ENCODE results near the gene TSPAN31. TPM values are rescaled to one million over a fixed set of nuclear protein-coding genes. Genes with fewer than 3 reads are reported as not detected.
A peak's percentile ranks its signal among the peaks of the same experiment; 100 is the strongest.

The TSPAN31 gene
- total RNA-seq, 2 experiments from 2014 or later = 11.7 to 15.0 TPM

- Mint-ChIP-seq H3K4me1 (ENCODE audit: low read depth) (peaks cover 35% of the 10 kb centered on the region), H3K4me3 (no peak overlapping the region), H3K27me3 (no peaks in the 10 kb centered on the region), H3K27ac (no peak overlapping the region), H3K36me3 (peaks cover 10% of the 10 kb centered on the region), H3K9me3 (no peaks in the 10 kb centered on the region)
- intact Hi-C loops (cut with micrococcal nuclease) = no loop called here
- no peak for DNase-seq
- CTCF ChIA-PET = interaction anchor here (1.5 to 2.7 kb wide), 2 partner anchors 16 to 19 kb away, joined by 5 to 11 read pairs; no protein-coding TSS in a partner anchor
- POLR2A ChIA-PET = no interaction called here
These were observed 30.9 kb downstream of the TSPAN31 start for GRCh38 chr12:57775563-57776246.

- intact Hi-C loops (cut with micrococcal nuclease) = no loop called here
- peaks cover 33% of the 10 kb centered on the region for H3K4me1 Mint-ChIP-seq (ENCODE audit: low read depth)
- CTCF ChIA-PET = interaction anchor here (1.5 to 2.7 kb wide), 2 partner anchors 17 to 20 kb away, joined by 5 to 11 read pairs; no protein-coding TSS in a partner anchor
- POLR2A ChIA-PET = no interaction called here
- no peaks in the 10 kb centered on the region for H3K27me3 Mint-ChIP-seq
- H3K36me3 Mint-ChIP-seq = peaks cover 10% of the 10 kb centered on the region
- no peak for DNase-seq
- H3K27ac Mint-ChIP-seq = no peak overlapping the region
- H3K4me3 Mint-ChIP-seq = no peak overlapping the region
- H3K9me3 Mint-ChIP-seq = no peaks in the 10 kb centered on the region
These were observed 31.4 kb downstream of the TSPAN31 start for GRCh38 chr12:57776247-57776587.

GRCh38 chr12:57777367-57777766 is 32.5 kb downstream of the TSPAN31 start:
- intact Hi-C loops (cut with micrococcal nuclease) = no loop called here
- no peaks in the 10 kb centered on the region for H3K9me3 Mint-ChIP-seq
- no peak overlapping the region for H3K27ac Mint-ChIP-seq
- POLR2A ChIA-PET = no interaction called here
- H3K4me3 Mint-ChIP-seq = no peak overlapping the region
- DNase-seq = no peak
- no peaks in the 10 kb centered on the region for H3K27me3 Mint-ChIP-seq
- peaks cover 38% of the 10 kb centered on the region for H3K4me1 Mint-ChIP-seq (ENCODE audit: low read depth)
- H3K36me3 Mint-ChIP-seq = peaks cover 6% of the 10 kb centered on the region
- CTCF ChIA-PET = interaction anchor here (1.5 kb wide), 1 partner anchor 18 kb away, joined by 5 read pairs; no protein-coding TSS in a partner anchor

- CTCF ChIA-PET = interaction anchor here (0.6 to 1.0 kb wide), 2 partner anchors 26 to 527 kb away, joined by 3 to 4 read pairs; no protein-coding TSS in a partner anchor
- DNase-seq = no peak
- no peak overlapping the region for H3K27ac Mint-ChIP-seq
- POLR2A ChIA-PET = no interaction called here
- no peaks in the 10 kb centered on the region for H3K9me3 Mint-ChIP-seq
- no peak overlapping the region for H3K4me3 Mint-ChIP-seq
- no peaks in the 10 kb centered on the region for H3K27me3 Mint-ChIP-seq
- H3K4me1 Mint-ChIP-seq (ENCODE audit: low read depth) = peaks cover 38% of the 10 kb centered on the region
- intact Hi-C loops (cut with micrococcal nuclease) = no loop called here
- H3K36me3 Mint-ChIP-seq = peaks cover 11% of the 10 kb centered on the region
These were observed 33.1 kb downstream of the TSPAN31 start for GRCh38 chr12:57777911-57778310.

- intact Hi-C loops (cut with micrococcal nuclease) = no loop called here
- H3K4me1 Mint-ChIP-seq (ENCODE audit: low read depth) = peaks cover 37% of the 10 kb centered on the region
- no peaks in the 10 kb centered on the region for H3K9me3 Mint-ChIP-seq
- no peak for DNase-seq
- no peaks in the 10 kb centered on the region for H3K27me3 Mint-ChIP-seq
- H3K36me3 Mint-ChIP-seq = peaks cover 15% of the 10 kb centered on the region
- CTCF ChIA-PET = interaction anchor here (0.8 to 1.3 kb wide), 3 partner anchors 20 to 125 kb away, joined by 4 to 6 read pairs (median 6); no protein-coding TSS in a partner anchor
- no peak overlapping the region for H3K27ac Mint-ChIP-seq
- no peak overlapping the region for H3K4me3 Mint-ChIP-seq
- POLR2A ChIA-PET = no interaction called here
These were observed 34.9 kb downstream of the TSPAN31 start for GRCh38 chr12:57779736-57780135.

GRCh38 chr12:57780284-57780897 is 35.6 kb downstream of the TSPAN31 start:
- DNase-seq = no peak
- CTCF ChIA-PET = interaction anchor here (0.6 to 2.7 kb wide), 8 partner anchors 16 to 125 kb away, joined by 3 to 13 read pairs (median 6); no protein-coding TSS in a partner anchor
- Mint-ChIP-seq H3K36me3 (peaks cover 15% of the 10 kb centered on the region), H3K27me3 (no peaks in the 10 kb centered on the region), H3K4me3 (no peak overlapping the region), H3K9me3 (no peaks in the 10 kb centered on the region), H3K4me1 (ENCODE audit: low read depth) (peaks cover 37% of the 10 kb centered on the region), H3K27ac (peak overlapping the region; percentile 21)
- intact Hi-C loops (cut with micrococcal nuclease) = no loop called here
- POLR2A ChIA-PET = no interaction called here

GRCh38 chr12:57781244-57781643 is 36.4 kb downstream of the TSPAN31 start:
- Mint-ChIP-seq H3K36me3 (peaks cover 14% of the 10 kb centered on the region), H3K4me3 (no peak overlapping the region), H3K9me3 (no peaks in the 10 kb centered on the region), H3K27ac (peak overlapping the region; percentile 93), H3K27me3 (no peaks in the 10 kb centered on the region), H3K4me1 (ENCODE audit: low read depth) (peaks cover 37% of the 10 kb centered on the region)
- intact Hi-C loops (cut with micrococcal nuclease) = no loop called here
- DNase-seq = no peak
- POLR2A ChIA-PET = interaction anchor here (0.9 to 2.9 kb wide), 4 partner anchors 9 to 117 kb away, joined by 3 to 10 read pairs (median 4); partner anchors contain the start of genes EEF1AKMT3 and METTL1
- CTCF ChIA-PET = interaction anchor here (0.6 to 2.8 kb wide), 10 partner anchors 10 to 124 kb away, joined by 3 to 25 read pairs (median 5); partner anchors contain the start of genes CTDSP2, EEF1AKMT3 and METTL1

GRCh38 chr12:57781801-57782200 is 37.0 kb downstream of the TSPAN31 start:
- POLR2A ChIA-PET = interaction anchor here (0.9 to 2.9 kb wide), 4 partner anchors 10 to 117 kb away, joined by 3 to 10 read pairs (median 4); partner anchors contain the start of genes EEF1AKMT3 and METTL1
- Mint-ChIP-seq H3K27me3 (no peaks in the 10 kb centered on the region), H3K9me3 (no peaks in the 10 kb centered on the region), H3K4me3 (no peak overlapping the region), H3K4me1 (ENCODE audit: low read depth) (peaks cover 37% of the 10 kb centered on the region), H3K27ac (peak overlapping the region; percentile 93), H3K36me3 (peaks cover 18% of the 10 kb centered on the region)
- DNase-seq = no peak
- intact Hi-C loops (cut with micrococcal nuclease) = loop anchor here (1.0 to 2.0 kb wide), 5 partner anchors 10 to 124 kb away; partner anchors contain the start of genes CDK4, CTDSP2, EEF1AKMT3 and METTL1
- CTCF ChIA-PET = interaction anchor here (0.5 to 2.8 kb wide), 11 partner anchors 10 to 526 kb away, joined by 3 to 25 read pairs (median 3); partner anchors contain the start of genes CTDSP2, EEF1AKMT3 and METTL1

- Mint-ChIP-seq H3K27ac (peak overlapping the region; percentile 93), H3K9me3 (no peaks in the 10 kb centered on the region), H3K4me1 (ENCODE audit: low read depth) (peaks cover 37% of the 10 kb centered on the region), H3K4me3 (peak overlapping the region; percentile 100), H3K36me3 (peaks cover 19% of the 10 kb centered on the region), H3K27me3 (no peaks in the 10 kb centered on the region)
- intact Hi-C loops (cut with micrococcal nuclease) = loop anchor here (1.0 to 2.0 kb wide), 5 partner anchors 10 to 123 kb away; partner anchors contain the start of genes CDK4, CTDSP2, EEF1AKMT3 and METTL1
- no peak for DNase-seq
- POLR2A ChIA-PET = interaction anchor here (1.0 to 2.9 kb wide), 3 partner anchors 10 to 64 kb away, joined by 3 to 10 read pairs (median 5); partner anchors contain the start of genes CTDSP2, EEF1AKMT3 and METTL1
- CTCF ChIA-PET = interaction anchor here (0.5 to 2.8 kb wide), 14 partner anchors 11 to 526 kb away, joined by 3 to 25 read pairs (median 8); partner anchors contain the start of genes EEF1AKMT3 and METTL1
These were observed 37.4 kb downstream of the TSPAN31 start for GRCh38 chr12:57782243-57782607.

- ChIA-PET POLR2A (interaction anchor here (0.7 to 2.9 kb wide), 7 partner anchors 11 to 114 kb away, joined by 3 to 10 read pairs (median 4); partner anchors contain the start of genes CTDSP2, EEF1AKMT3 and METTL1), CTCF (interaction anchor here (0.7 to 2.8 kb wide), 25 partner anchors 8 to 154 kb away, joined by 3 to 25 read pairs (median 6); partner anchors contain the start of genes CYP27B1, EEF1AKMT3, METTL1 and OS9)
- peak within 1 kb of the TSS; percentile 93 for H3K27ac Mint-ChIP-seq
- H3K9me3 Mint-ChIP-seq = no peaks in the 10 kb centered on the region
- H3K4me1 Mint-ChIP-seq (ENCODE audit: low read depth) = peaks cover 37% of the 10 kb centered on the region
- DNase-seq = peak; percentile 98
- H3K36me3 Mint-ChIP-seq = peaks cover 22% of the 10 kb centered on the region
- peak within 1 kb of the TSS; percentile 100 for H3K4me3 Mint-ChIP-seq
- intact Hi-C loops (cut with micrococcal nuclease) = loop anchor here (1.0 to 2.0 kb wide), 5 partner anchors 11 to 122 kb away; partner anchors contain the start of genes CDK4, CTDSP2, EEF1AKMT3 and METTL1
- H3K27me3 Mint-ChIP-seq = no peaks in the 10 kb centered on the region
These were observed 38.0 kb downstream of the TSPAN31 start, which contains the start of gene TSFM for GRCh38 chr12:57782608-57783465. TSS of gene TSFM (plus strand) at chr12:57782787. CDS start at chr12:57782802, 15 bp downstream.

GRCh38 chr12:57783466-57783801 is 38.6 kb downstream of the TSPAN31 start:
- peak overlapping the region; percentile 100 for H3K4me3 Mint-ChIP-seq
- ChIA-PET CTCF (interaction anchor here (0.7 to 2.8 kb wide), 20 partner anchors 9 to 126 kb away, joined by 3 to 25 read pairs (median 6); partner anchors contain the start of genes CYP27B1, EEF1AKMT3, METTL1 and OS9), POLR2A (interaction anchor here (0.8 to 2.9 kb wide), 6 partner anchors 11 to 112 kb away, joined by 3 to 10 read pairs (median 4); partner anchors contain the start of genes CTDSP2, EEF1AKMT3 and METTL1)
- H3K9me3 Mint-ChIP-seq = no peaks in the 10 kb centered on the region
- H3K27me3 Mint-ChIP-seq = no peaks in the 10 kb centered on the region
- intact Hi-C loops (cut with micrococcal nuclease) = loop anchor here (2.0 kb wide), 2 partner anchors 63 to 115 kb away; partner anchors contain the start of gene CTDSP2
- H3K36me3 Mint-ChIP-seq = peaks cover 23% of the 10 kb centered on the region
- peak overlapping the region; percentile 93 for H3K27ac Mint-ChIP-seq
- peaks cover 36% of the 10 kb centered on the region for H3K4me1 Mint-ChIP-seq (ENCODE audit: low read depth)
- no peak for DNase-seq
